ENCODE data around the gene SLC24A3. TPM values are rescaled to one million over a fixed set of nuclear protein-coding genes. Genes with fewer than 3 reads are reported as not detected.
"Not testable (repeated sequence)": the region's sequence is repeated elsewhere in the genome, so short reads cannot be mapped to it uniquely, and the experiment has no call there.

SLC24A3 gene
- total RNA-seq, 1 experiment from 2014 or later = 0.14 TPM

GRCh38 chr20:19628570-19629134 is 416.2 kb downstream of the SLC24A3 start:
- Mint-ChIP-seq H3K4me3 (ENCODE audit: unreplicated experiment) (no peak overlapping the region), H3K9me3 (ENCODE audit: unreplicated experiment) (peaks cover 7% of the 10 kb centered on the region), H3K36me3 (ENCODE audit: insufficient read depth, unreplicated experiment) (no peaks in the 10 kb centered on the region), H3K4me1 (ENCODE audit: low read depth, unreplicated experiment) (peaks cover 6% of the 10 kb centered on the region), H3K27ac (ENCODE audit: unreplicated experiment) (no peak overlapping the region), H3K27me3 (ENCODE audit: insufficient read depth, unreplicated experiment) (no peaks in the 10 kb centered on the region)
- no peaks in the 10 kb centered on the region for H3K27me3 ChIP-seq (replicated peaks; ENCODE audit: control insufficient read depth, insufficient read depth, low read length)
- peak; percentile 84 to 89 for DNase-seq
- H3K4me1 ChIP-seq = no peaks in the 10 kb centered on the region
- BruUV-seq (replicated peaks) = no TSS peak
- peak; percentile 76 to 80 for TF ChIP-seq CTCF (IDR thresholded peaks at IDR 0.05; ENCODE audit: insufficient read depth in 1 of 2, low read depth in 1 of 2, low read length in 1 of 2, severe bottlenecking in 1 of 2, unreplicated experiment in 1 of 2)
- H3K9me3 ChIP-seq = no peaks in the 10 kb centered on the region
- intact Hi-C loops (cut with micrococcal nuclease; ENCODE audit: unreplicated experiment) = loop anchor here (1.0 kb wide), 1 partner anchor 34 kb away; no protein-coding TSS in a partner anchor
- H3K36me3 ChIP-seq (ENCODE audit: control insufficient read depth, insufficient read depth, low read length) = no peaks in the 10 kb centered on the region
- CTCF ChIA-PET = interaction anchor here (0.6 to 1.6 kb wide), 8 partner anchors 8 to 258 kb away, joined by 3 to 9 read pairs (median 4); no protein-coding TSS in a partner anchor
- POLR2A ChIA-PET = no interaction called here
- H3K4me3 ChIP-seq (ENCODE audit: low read depth, low read length) = no peak overlapping the region

- ChIA-PET CTCF (no interaction called here), POLR2A (no interaction called here)
- BruUV-seq (replicated peaks) = no TSS peak
- H3K4me3 ChIP-seq (ENCODE audit: low read depth, low read length) = no peak overlapping the region
- peaks cover under 1% of the 10 kb centered on the region for H3K27me3 Mint-ChIP-seq (ENCODE audit: insufficient read depth, unreplicated experiment)
- TF ChIP-seq CTCF (IDR thresholded peaks at IDR 0.05; ENCODE audit: insufficient read depth in 1 of 2, low read depth in 1 of 2, low read length in 1 of 2, severe bottlenecking in 1 of 2, unreplicated experiment in 1 of 2) = no peak
- H3K9me3 ChIP-seq = no peaks in the 10 kb centered on the region
- no peaks in the 10 kb centered on the region for H3K36me3 Mint-ChIP-seq (ENCODE audit: insufficient read depth, unreplicated experiment)
- H3K27ac Mint-ChIP-seq (ENCODE audit: unreplicated experiment) = no peak overlapping the region
- H3K36me3 ChIP-seq (ENCODE audit: control insufficient read depth, insufficient read depth, low read length) = no peaks in the 10 kb centered on the region
- no peaks in the 10 kb centered on the region for H3K4me1 ChIP-seq
- intact Hi-C loops (cut with micrococcal nuclease; ENCODE audit: unreplicated experiment) = no loop called here
- H3K9me3 Mint-ChIP-seq (ENCODE audit: unreplicated experiment) = peaks cover 7% of the 10 kb centered on the region
- H3K4me3 Mint-ChIP-seq (ENCODE audit: unreplicated experiment) = no peak overlapping the region
- DNase-seq = no peak
- H3K4me1 Mint-ChIP-seq (ENCODE audit: low read depth, unreplicated experiment) = peaks cover 6% of the 10 kb centered on the region
- H3K27me3 ChIP-seq (replicated peaks; ENCODE audit: control insufficient read depth, insufficient read depth, low read length) = no peaks in the 10 kb centered on the region
These were observed 419.0 kb downstream of the SLC24A3 start for GRCh38 chr20:19631410-19631809.

GRCh38 chr20:19633985-19634384 is 421.5 kb downstream of the SLC24A3 start:
- H3K4me3 ChIP-seq (ENCODE audit: low read depth, low read length) = no peak overlapping the region
- no peaks in the 10 kb centered on the region for H3K36me3 ChIP-seq (ENCODE audit: control insufficient read depth, insufficient read depth, low read length)
- peaks cover 4% of the 10 kb centered on the region for H3K27me3 Mint-ChIP-seq (ENCODE audit: insufficient read depth, unreplicated experiment)
- H3K4me1 ChIP-seq = no peaks in the 10 kb centered on the region
- intact Hi-C loops (cut with micrococcal nuclease; ENCODE audit: unreplicated experiment) = no loop called here
- no peak overlapping the region for H3K27ac Mint-ChIP-seq (ENCODE audit: unreplicated experiment)
- TF ChIP-seq CTCF (IDR thresholded peaks at IDR 0.05; ENCODE audit: insufficient read depth in 1 of 2, low read depth in 1 of 2, low read length in 1 of 2, severe bottlenecking in 1 of 2, unreplicated experiment in 1 of 2) = no peak
- no peaks in the 10 kb centered on the region for H3K4me1 Mint-ChIP-seq (ENCODE audit: low read depth, unreplicated experiment)
- H3K36me3 Mint-ChIP-seq (ENCODE audit: insufficient read depth, unreplicated experiment) = no peaks in the 10 kb centered on the region
- H3K27me3 ChIP-seq (replicated peaks; ENCODE audit: control insufficient read depth, insufficient read depth, low read length) = no peaks in the 10 kb centered on the region
- no peaks in the 10 kb centered on the region for H3K9me3 ChIP-seq
- no peak for DNase-seq
- H3K9me3 Mint-ChIP-seq (ENCODE audit: unreplicated experiment) = peaks cover under 1% of the 10 kb centered on the region
- ChIA-PET CTCF (interaction anchor here (0.6 kb wide), 1 partner anchor 17 kb away, joined by 3 read pairs; no protein-coding TSS in a partner anchor), POLR2A (no interaction called here)
- BruUV-seq (replicated peaks) = no TSS peak
- no peak overlapping the region for H3K4me3 Mint-ChIP-seq (ENCODE audit: unreplicated experiment)

- POLR2A ChIA-PET; CTCF ChIA-PET; H3K9me3 Mint-ChIP-seq (ENCODE audit: unreplicated experiment): not testable (repeated sequence)
These were observed 427.1 kb downstream of the SLC24A3 start for GRCh38 chr20:19639471-19640045.

More at GRCh38 chr20:19639471-19640045, 427.1 kb downstream of the SLC24A3 start:
- H3K4me1 ChIP-seq; H3K27ac Mint-ChIP-seq (ENCODE audit: unreplicated experiment); H3K9me3 ChIP-seq; H3K4me3 ChIP-seq (ENCODE audit: low read depth, low read length); intact Hi-C loops (cut with micrococcal nuclease; ENCODE audit: unreplicated experiment); H3K4me1 Mint-ChIP-seq (ENCODE audit: low read depth, unreplicated experiment); H3K4me3 Mint-ChIP-seq (ENCODE audit: unreplicated experiment); H3K36me3 ChIP-seq (ENCODE audit: control insufficient read depth, insufficient read depth, low read length); DNase-seq; H3K27me3 Mint-ChIP-seq (ENCODE audit: insufficient read depth, unreplicated experiment); H3K36me3 Mint-ChIP-seq (ENCODE audit: insufficient read depth, unreplicated experiment); H3K27me3 ChIP-seq (replicated peaks; ENCODE audit: control insufficient read depth, insufficient read depth, low read length); BruUV-seq (replicated peaks): not testable (repeated sequence)
